OCI-LY3 (cell line): ENCODE results near the gene COL1A1.

ENCODE experiments used
- EZH2phosphoT487 ChIP-seq: fragments of 200-600 bp; shearing (Covaris generic); IDR thresholded peaks from 2 replicates; pipeline ENCODE4 v1.6.1; 2018; ENCODE audit warnings: antibody characterized with exemption, mixed run types, low read depth
- TF ChIP-seq, protein P1 (sequence below): fragments of 200-600, 300-600 bp; sonication (generic); IDR thresholded peaks from 2 replicates; pipeline ENCODE4 v1.5.1; 2014; ENCODE audit warnings: antibody characterized with exemption, low read length, low read depth

DNA sequence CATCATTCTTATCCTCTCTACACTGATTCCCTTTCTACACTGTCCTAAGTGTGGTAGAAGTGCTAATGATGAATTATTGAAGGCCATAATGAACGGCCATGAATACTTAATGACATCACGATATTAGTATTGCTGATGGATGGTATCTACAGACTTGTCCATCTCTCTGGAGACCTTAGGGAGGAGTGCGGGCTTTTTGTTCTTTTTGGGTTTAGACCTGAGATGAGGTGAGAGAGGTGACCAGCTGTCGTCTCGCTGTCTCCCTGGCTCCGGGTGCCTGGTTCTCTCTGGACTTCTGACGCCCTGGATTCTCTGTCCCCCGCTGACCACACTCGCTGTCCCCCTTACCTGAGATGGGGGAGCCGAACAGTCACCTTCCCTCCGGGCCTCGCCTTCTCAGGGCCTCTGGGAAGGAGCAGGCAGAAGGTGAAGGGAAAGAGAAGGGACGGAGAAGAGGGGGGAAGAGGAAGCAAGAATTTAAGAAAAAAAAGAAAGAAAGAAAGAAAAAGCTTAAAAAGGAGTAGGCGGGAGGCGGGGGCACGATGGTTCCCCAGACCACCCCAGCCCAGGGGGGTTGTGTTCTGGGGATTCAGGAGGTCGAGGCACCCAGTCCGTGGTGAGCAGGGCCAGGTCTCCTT lies 18.5 kb downstream of the COL1A1 start:
- TF ChIP-seq, protein P1, sequence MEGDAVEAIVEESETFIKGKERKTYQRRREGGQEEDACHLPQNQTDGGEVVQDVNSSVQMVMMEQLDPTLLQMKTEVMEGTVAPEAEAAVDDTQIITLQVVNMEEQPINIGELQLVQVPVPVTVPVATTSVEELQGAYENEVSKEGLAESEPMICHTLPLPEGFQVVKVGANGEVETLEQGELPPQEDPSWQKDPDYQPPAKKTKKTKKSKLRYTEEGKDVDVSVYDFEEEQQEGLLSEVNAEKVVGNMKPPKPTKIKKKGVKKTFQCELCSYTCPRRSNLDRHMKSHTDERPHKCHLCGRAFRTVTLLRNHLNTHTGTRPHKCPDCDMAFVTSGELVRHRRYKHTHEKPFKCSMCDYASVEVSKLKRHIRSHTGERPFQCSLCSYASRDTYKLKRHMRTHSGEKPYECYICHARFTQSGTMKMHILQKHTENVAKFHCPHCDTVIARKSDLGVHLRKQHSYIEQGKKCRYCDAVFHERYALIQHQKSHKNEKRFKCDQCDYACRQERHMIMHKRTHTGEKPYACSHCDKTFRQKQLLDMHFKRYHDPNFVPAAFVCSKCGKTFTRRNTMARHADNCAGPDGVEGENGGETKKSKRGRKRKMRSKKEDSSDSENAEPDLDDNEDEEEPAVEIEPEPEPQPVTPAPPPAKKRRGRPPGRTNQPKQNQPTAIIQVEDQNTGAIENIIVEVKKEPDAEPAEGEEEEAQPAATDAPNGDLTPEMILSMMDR, result no peak
- TF ChIP-seq EZH2phosphoT487, result no peak
